Measurements from ENCODE around the gene MPV17. TPM values are rescaled to one million over a fixed set of nuclear protein-coding genes. Genes with fewer than 3 reads are reported as not detected.
A peak's percentile ranks its signal among the peaks of the same experiment; 100 is the strongest.

Gene MPV17
- total and polyA plus RNA-seq, 2 of the 13 experiments (the other 11 are each of a cell fraction or from before 2014, with no cell fraction given): 48.9 to 129 TPM

DNA sequence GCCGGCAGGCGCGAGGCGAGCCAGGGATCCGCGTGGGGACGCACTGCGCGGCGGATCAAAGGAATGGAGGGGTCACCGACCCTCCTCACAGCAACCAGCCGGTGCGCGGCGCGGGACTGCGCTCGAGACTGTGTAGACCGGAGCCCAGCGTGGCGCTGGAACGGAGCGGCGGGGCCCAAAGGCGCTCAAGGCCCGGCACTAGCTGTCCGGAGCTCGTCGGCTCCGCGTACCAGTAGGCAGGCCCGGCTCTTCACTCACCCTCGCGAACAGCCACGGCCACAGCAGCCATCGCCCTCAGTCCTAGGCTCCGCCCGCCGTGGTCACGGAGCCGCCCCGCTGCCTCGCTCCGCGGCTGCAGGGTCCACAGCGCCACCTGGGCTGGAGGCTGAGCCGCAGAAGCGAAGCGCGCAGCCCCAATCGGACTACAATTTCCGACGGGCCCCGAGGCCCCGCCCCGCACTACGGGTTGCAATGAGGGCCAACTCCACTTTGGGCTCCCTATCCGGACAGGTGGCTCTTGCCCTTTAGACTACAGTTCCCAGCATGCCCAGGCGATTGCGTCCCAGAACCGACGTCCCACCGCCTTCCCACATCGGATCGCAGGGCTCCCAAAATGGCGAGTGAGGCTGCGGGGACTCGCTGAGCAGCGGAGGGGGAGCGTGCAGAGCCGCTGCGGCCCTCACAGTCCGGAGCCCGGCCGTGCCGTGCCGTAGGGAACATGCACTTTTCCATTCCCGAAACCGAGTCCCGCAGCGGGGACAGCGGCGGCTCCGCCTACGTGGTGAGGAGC, 47.3 kb upstream of the MPV17 start, which contains the start of the genes EIF2B4 and SNX17 (continued):
- TF ChIP-seq, protein P1, sequence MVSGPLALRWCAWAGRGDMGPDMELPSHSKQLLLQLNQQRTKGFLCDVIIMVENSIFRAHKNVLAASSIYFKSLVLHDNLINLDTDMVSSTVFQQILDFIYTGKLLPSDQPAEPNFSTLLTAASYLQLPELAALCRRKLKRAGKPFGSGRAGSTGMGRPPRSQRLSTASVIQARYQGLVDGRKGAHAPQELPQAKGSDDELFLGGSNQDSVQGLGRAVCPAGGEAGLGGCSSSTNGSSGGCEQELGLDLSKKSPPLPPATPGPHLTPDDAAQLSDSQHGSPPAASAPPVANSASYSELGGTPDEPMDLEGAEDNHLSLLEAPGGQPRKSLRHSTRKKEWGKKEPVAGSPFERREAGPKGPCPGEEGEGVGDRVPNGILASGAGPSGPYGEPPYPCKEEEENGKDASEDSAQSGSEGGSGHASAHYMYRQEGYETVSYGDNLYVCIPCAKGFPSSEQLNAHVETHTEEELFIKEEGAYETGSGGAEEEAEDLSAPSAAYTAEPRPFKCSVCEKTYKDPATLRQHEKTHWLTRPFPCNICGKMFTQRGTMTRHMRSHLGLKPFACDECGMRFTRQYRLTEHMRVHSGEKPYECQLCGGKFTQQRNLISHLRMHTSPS (CRISPR knock-in tag; IDR thresholded peaks at IDR 0.05; ENCODE audit: low read depth): peak; percentile 63
- TF ChIP-seq, protein P2, sequence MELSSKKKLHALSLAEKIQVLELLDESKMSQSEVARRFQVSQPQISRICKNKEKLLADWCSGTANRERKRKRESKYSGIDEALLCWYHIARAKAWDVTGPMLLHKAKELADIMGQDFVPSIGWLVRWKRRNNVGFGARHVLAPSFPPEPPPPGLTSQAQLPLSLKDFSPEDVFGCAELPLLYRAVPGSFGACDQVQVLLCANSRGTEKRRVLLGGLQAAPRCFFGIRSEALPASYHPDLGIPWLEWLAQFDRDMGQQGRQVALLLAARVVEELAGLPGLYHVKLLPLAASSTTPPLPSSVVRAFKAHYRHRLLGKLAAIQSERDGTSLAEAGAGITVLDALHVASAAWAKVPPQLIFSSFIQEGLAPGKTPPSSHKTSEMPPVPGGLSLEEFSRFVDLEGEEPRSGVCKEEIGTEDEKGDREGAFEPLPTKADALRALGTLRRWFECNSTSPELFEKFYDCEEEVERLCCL (CRISPR knock-in tag; IDR thresholded peaks at IDR 0.05; ENCODE audit: borderline replicate concordance): peak; percentile 62; the same call in 1 of the 2 replicates
- no peak for TF ChIP-seq PAF1 (CRISPR knock-in tag; IDR thresholded peaks at IDR 0.05)
- peak; percentile 97 for TF ChIP-seq SAP130 (CRISPR knock-in tag; IDR thresholded peaks at IDR 0.05; ENCODE audit: low read depth)
- TF ChIP-seq, protein P3, sequence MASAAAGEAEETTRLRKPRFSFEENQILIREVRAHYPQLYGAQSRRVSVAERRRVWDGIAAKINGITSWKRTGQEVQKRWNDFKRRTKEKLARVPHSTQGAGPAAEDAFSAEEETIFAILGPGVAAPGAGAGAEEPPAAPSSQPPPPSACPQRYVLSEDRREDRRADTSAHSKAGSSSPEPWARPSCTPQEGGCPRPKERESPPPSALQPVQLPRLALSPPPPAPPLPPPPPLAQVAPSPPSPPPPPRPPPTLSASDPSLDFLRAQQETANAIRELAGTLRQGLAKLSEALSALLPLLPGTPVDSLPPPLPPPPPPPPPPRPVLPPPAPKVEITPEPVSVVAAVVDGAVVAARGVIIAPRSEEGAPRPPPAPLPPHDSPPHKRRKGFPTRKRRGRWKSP (CRISPR knock-in tag; IDR thresholded peaks at IDR 0.05): peak; percentile 92
- no peak for TF ChIP-seq ARNT (IDR thresholded peaks at IDR 0.05)
- TF ChIP-seq TSC22D2 (CRISPR knock-in tag; IDR thresholded peaks at IDR 0.05; ENCODE audit: borderline replicate concordance): peak; percentile 64
- TF ChIP-seq, protein P4, sequence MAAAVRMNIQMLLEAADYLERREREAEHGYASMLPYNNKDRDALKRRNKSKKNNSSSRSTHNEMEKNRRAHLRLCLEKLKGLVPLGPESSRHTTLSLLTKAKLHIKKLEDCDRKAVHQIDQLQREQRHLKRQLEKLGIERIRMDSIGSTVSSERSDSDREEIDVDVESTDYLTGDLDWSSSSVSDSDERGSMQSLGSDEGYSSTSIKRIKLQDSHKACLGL (CRISPR knock-in tag; IDR thresholded peaks at IDR 0.05): peak; percentile 91
- TF ChIP-seq, protein P5, sequence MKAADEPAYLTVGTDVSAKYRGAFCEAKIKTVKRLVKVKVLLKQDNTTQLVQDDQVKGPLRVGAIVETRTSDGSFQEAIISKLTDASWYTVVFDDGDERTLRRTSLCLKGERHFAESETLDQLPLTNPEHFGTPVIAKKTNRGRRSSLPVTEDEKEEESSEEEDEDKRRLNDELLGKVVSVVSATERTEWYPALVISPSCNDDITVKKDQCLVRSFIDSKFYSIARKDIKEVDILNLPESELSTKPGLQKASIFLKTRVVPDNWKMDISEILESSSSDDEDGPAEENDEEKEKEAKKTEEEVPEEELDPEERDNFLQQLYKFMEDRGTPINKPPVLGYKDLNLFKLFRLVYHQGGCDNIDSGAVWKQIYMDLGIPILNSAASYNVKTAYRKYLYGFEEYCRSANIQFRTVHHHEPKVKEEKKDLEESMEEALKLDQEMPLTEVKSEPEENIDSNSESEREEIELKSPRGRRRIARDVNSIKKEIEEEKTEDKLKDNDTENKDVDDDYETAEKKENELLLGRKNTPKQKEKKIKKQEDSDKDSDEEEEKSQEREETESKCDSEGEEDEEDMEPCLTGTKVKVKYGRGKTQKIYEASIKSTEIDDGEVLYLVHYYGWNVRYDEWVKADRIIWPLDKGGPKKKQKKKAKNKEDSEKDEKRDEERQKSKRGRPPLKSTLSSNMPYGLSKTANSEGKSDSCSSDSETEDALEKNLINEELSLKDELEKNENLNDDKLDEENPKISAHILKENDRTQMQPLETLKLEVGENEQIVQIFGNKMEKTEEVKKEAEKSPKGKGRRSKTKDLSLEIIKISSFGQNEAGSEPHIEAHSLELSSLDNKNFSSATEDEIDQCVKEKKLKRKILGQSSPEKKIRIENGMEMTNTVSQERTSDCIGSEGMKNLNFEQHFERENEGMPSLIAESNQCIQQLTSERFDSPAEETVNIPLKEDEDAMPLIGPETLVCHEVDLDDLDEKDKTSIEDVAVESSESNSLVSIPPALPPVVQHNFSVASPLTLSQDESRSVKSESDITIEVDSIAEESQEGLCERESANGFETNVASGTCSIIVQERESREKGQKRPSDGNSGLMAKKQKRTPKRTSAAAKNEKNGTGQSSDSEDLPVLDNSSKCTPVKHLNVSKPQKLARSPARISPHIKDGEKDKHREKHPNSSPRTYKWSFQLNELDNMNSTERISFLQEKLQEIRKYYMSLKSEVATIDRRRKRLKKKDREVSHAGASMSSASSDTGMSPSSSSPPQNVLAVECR (CRISPR knock-in tag; IDR thresholded peaks at IDR 0.05; ENCODE audit: borderline replicate concordance): peak; percentile 98
- peak; percentile 91; the same call in 1 of the 2 replicates for TF ChIP-seq ZNF256 (CRISPR knock-in tag; conservative IDR thresholded peaks at IDR 0.05)
- TF ChIP-seq, protein P6, sequence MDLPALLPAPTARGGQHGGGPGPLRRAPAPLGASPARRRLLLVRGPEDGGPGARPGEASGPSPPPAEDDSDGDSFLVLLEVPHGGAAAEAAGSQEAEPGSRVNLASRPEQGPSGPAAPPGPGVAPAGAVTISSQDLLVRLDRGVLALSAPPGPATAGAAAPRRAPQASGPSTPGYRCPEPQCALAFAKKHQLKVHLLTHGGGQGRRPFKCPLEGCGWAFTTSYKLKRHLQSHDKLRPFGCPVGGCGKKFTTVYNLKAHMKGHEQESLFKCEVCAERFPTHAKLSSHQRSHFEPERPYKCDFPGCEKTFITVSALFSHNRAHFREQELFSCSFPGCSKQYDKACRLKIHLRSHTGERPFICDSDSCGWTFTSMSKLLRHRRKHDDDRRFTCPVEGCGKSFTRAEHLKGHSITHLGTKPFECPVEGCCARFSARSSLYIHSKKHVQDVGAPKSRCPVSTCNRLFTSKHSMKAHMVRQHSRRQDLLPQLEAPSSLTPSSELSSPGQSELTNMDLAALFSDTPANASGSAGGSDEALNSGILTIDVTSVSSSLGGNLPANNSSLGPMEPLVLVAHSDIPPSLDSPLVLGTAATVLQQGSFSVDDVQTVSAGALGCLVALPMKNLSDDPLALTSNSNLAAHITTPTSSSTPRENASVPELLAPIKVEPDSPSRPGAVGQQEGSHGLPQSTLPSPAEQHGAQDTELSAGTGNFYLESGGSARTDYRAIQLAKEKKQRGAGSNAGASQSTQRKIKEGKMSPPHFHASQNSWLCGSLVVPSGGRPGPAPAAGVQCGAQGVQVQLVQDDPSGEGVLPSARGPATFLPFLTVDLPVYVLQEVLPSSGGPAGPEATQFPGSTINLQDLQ (CRISPR knock-in tag; IDR thresholded peaks at IDR 0.05): peak; percentile 95
- peak; percentile 98 for TF ChIP-seq ASH2L (IDR thresholded peaks at IDR 0.05; ENCODE audit: insufficient read length, low read depth, low read length)
- TF ChIP-seq, protein P7, sequence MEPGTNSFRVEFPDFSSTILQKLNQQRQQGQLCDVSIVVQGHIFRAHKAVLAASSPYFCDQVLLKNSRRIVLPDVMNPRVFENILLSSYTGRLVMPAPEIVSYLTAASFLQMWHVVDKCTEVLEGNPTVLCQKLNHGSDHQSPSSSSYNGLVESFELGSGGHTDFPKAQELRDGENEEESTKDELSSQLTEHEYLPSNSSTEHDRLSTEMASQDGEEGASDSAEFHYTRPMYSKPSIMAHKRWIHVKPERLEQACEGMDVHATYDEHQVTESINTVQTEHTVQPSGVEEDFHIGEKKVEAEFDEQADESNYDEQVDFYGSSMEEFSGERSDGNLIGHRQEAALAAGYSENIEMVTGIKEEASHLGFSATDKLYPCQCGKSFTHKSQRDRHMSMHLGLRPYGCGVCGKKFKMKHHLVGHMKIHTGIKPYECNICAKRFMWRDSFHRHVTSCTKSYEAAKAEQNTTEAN (CRISPR knock-in tag; conservative IDR thresholded peaks at IDR 0.05): peak; percentile 53
- TF ChIP-seq SNAPC2 (CRISPR knock-in tag; IDR thresholded peaks at IDR 0.05): peak; percentile 82

Data from HepG2 (cell line).